ENCODE data around the gene SKOR1. TPM values are rescaled to one million over a fixed set of nuclear protein-coding genes. Genes with fewer than 3 reads are reported as not detected.

The SKOR1 gene
- total and polyA plus RNA-seq, 2 of the 8 experiments (the other 6 are each of a cell fraction or from before 2014, with no cell fraction given) = 0.03 to 0.11 TPM

DNA sequence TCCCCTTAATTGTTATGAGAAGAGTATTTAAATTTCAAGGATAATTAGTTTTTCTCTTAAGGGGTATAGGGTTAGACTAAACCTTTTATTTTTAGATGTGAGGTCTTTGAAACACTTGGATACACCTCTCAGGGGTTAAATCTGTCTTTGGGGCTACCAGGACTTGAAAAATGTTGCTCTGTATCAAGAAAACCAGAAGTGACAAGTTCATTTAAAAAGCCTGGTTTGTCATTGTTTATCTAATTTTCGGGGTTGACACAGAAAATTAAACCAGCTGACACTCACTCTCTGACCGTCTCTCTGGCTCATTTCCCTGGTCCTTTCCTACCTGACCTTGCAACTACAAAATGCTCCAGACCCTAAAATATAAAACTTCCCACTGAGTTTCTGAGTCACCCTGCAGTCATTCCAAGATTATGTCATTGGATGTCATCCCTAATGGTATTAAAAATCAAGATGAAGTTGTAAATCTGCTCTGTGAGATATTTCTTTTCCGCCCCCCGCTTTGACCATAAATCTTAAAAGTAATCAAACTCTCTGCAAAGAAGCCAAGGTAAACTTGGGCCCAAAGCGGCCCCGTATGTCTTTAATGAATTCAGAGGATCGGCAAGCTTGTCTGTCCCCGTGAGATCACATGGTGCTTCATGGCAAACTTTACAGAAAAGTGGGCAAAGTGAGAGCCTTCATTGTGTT is 32.9 kb upstream of the SKOR1 start (continued):
- TF ChIP-seq EGR1 (IDR thresholded peaks at IDR 0.05; ENCODE audit: borderline replicate concordance, low read depth, low read length) = no peak
- no peak for TF ChIP-seq TAF7 (optimal IDR thresholded peaks at IDR 0.05; ENCODE audit: borderline replicate concordance, low read depth, low read length)
- no peak for TF ChIP-seq KDM1A (IDR thresholded peaks at IDR 0.05; ENCODE audit: borderline replicate concordance, low read length)
